Tibial artery (tissue), 4 donors: ENCODE results near the gene USP17L11.
"Not testable (repeated sequence)": the region's sequence is repeated elsewhere in the genome, so short reads cannot be mapped to it uniquely, and the experiment has no call there.

ENCODE experiments used
- DNase-seq, 2 donors: peaks; one replicate each; pipeline ENCODE4 v3.0.0-alpha.2; 2019
- H3K27ac ChIP-seq, 2 donors: fragments of 200-600 bp; sonication (generic) in 1 of 2; 1 replicate in 1 of 2; 2 replicates in 1 of 2; pipeline ENCODE4 v1.5.1; 2018 to 2019; ENCODE audit warnings: mild to moderate bottlenecking in 1 of 2
- H3K27me3 ChIP-seq, 2 donors: fragments of 200-600 bp; sonication (generic) in 1 of 2; one replicate each; pipeline versions ENCODE4 v1.5.1 to v1.6.0; 2016 to 2019
- H3K36me3 ChIP-seq, 3 donors: fragments of 200-600 bp; sonication (generic) in 2 of 3; one replicate each; pipeline ENCODE4 v1.5.1; 2016 to 2019; ENCODE audit warnings: mild to moderate bottlenecking in 2 of 3
- H3K4me1 ChIP-seq, 4 donors: fragments of 200-600 bp; sonication (generic) in 2 of 4; 1 replicate in 3 of 4; 2 replicates in 1 of 4; pipeline ENCODE4 v1.5.1; 2016 to 2019
- H3K4me3 ChIP-seq, 2 donors: fragments of 200-600 bp; sonication (generic) in 1 of 2; 1 replicate in 1 of 2; 2 replicates in 1 of 2; pipeline ENCODE4 v1.5.1; 2018 to 2019; ENCODE audit warnings: mild to moderate bottlenecking in 2 of 2
- H3K9me3 ChIP-seq, 3 donors: fragments of 200-600 bp; sonication (generic) in 1 of 3; one replicate each; pipeline ENCODE4 v1.5.1; 2016 to 2019
- intact Hi-C: fragments of 100-400 bp; cut with DNase I; formaldehyde crosslinking; loops from one replicate; pipeline ENCODE4 v1.15.0; 2023; ENCODE audit warnings: low total_unique reads

USP17L11 gene

GRCh38 chr4:9257824-9258223 is 42.6 kb downstream of the USP17L11 start, which contains the start of gene USP17L20:
USP17L20 (plus strand) TSS chr4:9258124; CDS start chr4:9258124, 0 bp downstream.
- H3K9me3 ChIP-seq, H3K4me3 ChIP-seq, DNase-seq, intact Hi-C loops, H3K27me3 ChIP-seq, H3K36me3 ChIP-seq, H3K4me1 ChIP-seq, H3K27ac ChIP-seq: not testable (repeated sequence)

- H3K4me3 ChIP-seq, H3K27me3 ChIP-seq, DNase-seq, H3K27ac ChIP-seq, H3K4me1 ChIP-seq, intact Hi-C loops, H3K36me3 ChIP-seq, H3K9me3 ChIP-seq: not testable (repeated sequence)
These were observed 47.4 kb downstream of the USP17L11 start, which contains the start of gene USP17L21 for GRCh38 chr4:9262572-9262971. USP17L21 (plus strand) TSS chr4:9262872; CDS start chr4:9262872, 0 bp downstream.
